Natural killer cell (primary cell): Measurements from ENCODE around the gene RBM33. TPM values are rescaled to one million over a fixed set of nuclear protein-coding genes. Genes with fewer than 3 reads are reported as not detected.

Source experiments
- ATAC-seq, 3 donors: fragments of 150-1000 bp in 2 of 3; fragments of 200-7000 bp in 1 of 3; cut with Tn5 transposase; 1 replicate in 1 of 3; 2 replicates in 2 of 3; pipeline ENCODE4 v1.10.0; 2021; ENCODE audit warnings: mild to moderate bottlenecking in 2 of 3, moderate library complexity in 2 of 3
- DNase-seq, 2 donors: peaks; one replicate each; pipeline versions ENCODE4 v3.0.0 to v3.0.0-alpha.2; 2013 to 2021; ENCODE audit warnings: mixed read lengths in 1 of 2
- H3K27ac ChIP-seq: one replicate; pipeline ENCODE4 v1.5.1; 2013; ENCODE audit warnings: mild to moderate bottlenecking, low read length
- H3K27me3 ChIP-seq: one replicate; pipeline ENCODE4 v1.6.1; 2013; ENCODE audit warnings: low read length; ENCODE audit not compliant: control insufficient read depth, insufficient read depth
- H3K36me3 ChIP-seq: one replicate; pipeline ENCODE4 v1.6.1; 2013; ENCODE audit warnings: low read length; ENCODE audit not compliant: control insufficient read depth, insufficient read depth
- H3K4me1 ChIP-seq: one replicate; pipeline ENCODE4 v1.6.1; 2013; ENCODE audit warnings: low read length; ENCODE audit not compliant: control insufficient read depth, insufficient read depth
- H3K4me3 ChIP-seq: one replicate; pipeline ENCODE4 v1.5.1; 2013; ENCODE audit warnings: low read length
- H3K9me3 ChIP-seq: one replicate; pipeline ENCODE4 v1.6.1; 2013; ENCODE audit warnings: low read length; ENCODE audit not compliant: control insufficient read depth, insufficient read depth
- H3K27ac Mint-ChIP-seq, 2 donors: one replicate each; pipeline ENCODE4 v1.8.0; 2022; ENCODE audit warnings: mild to moderate bottlenecking in 2 of 2, mixed read lengths in 2 of 2, moderate library complexity in 1 of 2
- H3K27me3 Mint-ChIP-seq, 2 donors: one replicate each; pipeline ENCODE4 v1.8.0; 2022; ENCODE audit warnings: low read depth in 2 of 2, mixed read lengths in 2 of 2
- H3K36me3 Mint-ChIP-seq: one replicate; pipeline ENCODE4 v1.8.0; 2022; ENCODE audit warnings: mixed read lengths
- H3K4me1 Mint-ChIP-seq, 2 donors: one replicate each; pipeline ENCODE4 v1.8.0; 2022; ENCODE audit warnings: mixed read lengths in 2 of 2
- H3K4me3 Mint-ChIP-seq: one replicate; pipeline ENCODE4 v1.8.0; 2022; ENCODE audit warnings: mild to moderate bottlenecking, moderate library complexity, mixed read lengths
- H3K9me3 Mint-ChIP-seq, 2 donors: one replicate each; pipeline ENCODE4 v1.8.0; 2022; ENCODE audit warnings: mixed read lengths in 2 of 2
- CTCF ChIP-seq: fragments of 200-600 bp; IDR thresholded peaks from one replicate; pipeline ENCODE4 v1.8.0; 2022; ENCODE audit warnings: antibody characterized with exemption
- WGBS: methylation state at CpG from one replicate; pipeline ENCODE4 v1.1.7; 2013; ENCODE audit warnings: missing lambda C conversion rate; ENCODE audit not compliant: insufficient coverage; 5-methylcytosine and 5-hydroxymethylcytosine counted together
- intact Hi-C: fragments of 100-400 bp; cut with micrococcal nuclease; formaldehyde crosslinking; loops from one replicate; pipeline ENCODE4 v1.14.2; 2022
- total RNA-seq, 4 donors: library from RNA; stranded (reverse); fragments of 120-200 nt in 1 of 4; gene quantifications; one replicate each; pipeline versions ENCODE4 v1.2.3 to v1.2.4, GENCODE V29; 2013 to 2022

The RBM33 gene
- total RNA-seq, 3 donors from 2014 or later (not counting 1 experiment from before 2014, with no cell fraction given), result 161 to 182 (median 182) TPM

- Histone ChIP-seq H3K4me1 (peaks cover 14% of the 10 kb centered on the region), H3K9me3 (no peaks in the 10 kb centered on the region), H3K27me3 (no peaks in the 10 kb centered on the region), H3K36me3 (peaks cover 32% of the 10 kb centered on the region), H3K4me3 (no peak overlapping the region), H3K27ac (no peak overlapping the region)
- intact Hi-C loops, result no loop called here
- Mint-ChIP-seq H3K9me3 (no peaks in the 10 kb centered on the region), H3K4me1 (peaks cover 59 to 67% of the 10 kb centered on the region in 2 donors), H3K36me3 (peaks cover 11% of the 10 kb centered on the region), H3K4me3 (no peak overlapping the region), H3K27me3 (no peaks in the 10 kb centered on the region), H3K27ac (peak overlapping the region; percentile 46 to 76)
- ATAC-seq (no peak), DNase-seq (no peak)
- 92% methylated on average over 2 of the region's 3 CpGs for WGBS
- TF ChIP-seq CTCF, result no peak
Measured at GRCh38 chr7:155680124-155680523, 35.7 kb downstream of the RBM33 start.

- Histone ChIP-seq H3K4me3 (no peak overlapping the region), H3K9me3 (no peaks in the 10 kb centered on the region), H3K36me3 (peaks cover 32% of the 10 kb centered on the region), H3K27ac (no peak overlapping the region), H3K27me3 (no peaks in the 10 kb centered on the region), H3K4me1 (peaks cover 17% of the 10 kb centered on the region)
- H3K27ac Mint-ChIP-seq, result peak overlapping the region; percentile 46 to 76
- DNase-seq, result no peak
- H3K9me3 Mint-ChIP-seq, result no peaks in the 10 kb centered on the region
- ATAC-seq, result no peak
- 97% methylated on average over 2 of the region's 2 CpGs for WGBS
- no peak overlapping the region for H3K4me3 Mint-ChIP-seq
- intact Hi-C loops, result no loop called here
- TF ChIP-seq CTCF, result no peak
- H3K36me3 Mint-ChIP-seq, result peaks cover 12% of the 10 kb centered on the region
- peaks cover 62 to 70% of the 10 kb centered on the region in 2 donors for H3K4me1 Mint-ChIP-seq
- no peaks in the 10 kb centered on the region for H3K27me3 Mint-ChIP-seq
Measured at GRCh38 chr7:155680864-155681263, 36.4 kb downstream of the RBM33 start.

- Mint-ChIP-seq H3K9me3 (no peaks in the 10 kb centered on the region), H3K27me3 (no peaks in the 10 kb centered on the region), H3K4me3 (no peak overlapping the region), H3K36me3 (peaks cover 18% of the 10 kb centered on the region), H3K27ac (peak overlapping the region; percentile 46 to 76), H3K4me1 (peaks cover 59 to 67% of the 10 kb centered on the region in 2 donors)
- Histone ChIP-seq H3K27ac (no peak overlapping the region), H3K27me3 (no peaks in the 10 kb centered on the region), H3K4me1 (peaks cover 10% of the 10 kb centered on the region), H3K36me3 (peaks cover 32% of the 10 kb centered on the region), H3K4me3 (no peak overlapping the region), H3K9me3 (no peaks in the 10 kb centered on the region)
- intact Hi-C loops, result no loop called here
- DNase-seq (no peak), ATAC-seq (no peak)
- 79% methylated on average over 5 of the region's 5 CpGs for WGBS
- no peak for TF ChIP-seq CTCF
Measured at GRCh38 chr7:155681663-155682062, 37.2 kb downstream of the RBM33 start.

- Histone ChIP-seq H3K27me3 (no peaks in the 10 kb centered on the region), H3K36me3 (peaks cover 32% of the 10 kb centered on the region), H3K9me3 (no peaks in the 10 kb centered on the region), H3K4me1 (peaks cover 3% of the 10 kb centered on the region), H3K4me3 (no peak overlapping the region), H3K27ac (no peak overlapping the region)
- WGBS, result 95% methylated on average over 4 of the region's 5 CpGs
- Mint-ChIP-seq H3K27me3 (no peaks in the 10 kb centered on the region), H3K9me3 (no peaks in the 10 kb centered on the region), H3K27ac (peak overlapping the region in 1 of 2 donors; percentile 46), H3K36me3 (peaks cover 18% of the 10 kb centered on the region), H3K4me1 (peaks cover 51 to 58% of the 10 kb centered on the region in 2 donors), H3K4me3 (no peak overlapping the region)
- intact Hi-C loops, result no loop called here
- DNase-seq, result no peak
- no peak for TF ChIP-seq CTCF
- ATAC-seq, result no peak
Measured at GRCh38 chr7:155682484-155682883, 38.0 kb downstream of the RBM33 start.
